ENCODE results near the gene ARHGAP28.
A peak's percentile ranks its signal among the peaks of the same experiment; 100 is the strongest.

The ARHGAP28 gene

GRCh38 chr18:6729247-6730091 lies at the start of gene ARHGAP28:
ARHGAP28 (plus strand) TSS chr18:6729716; CDS start chr18:6729822, 106 bp downstream.
- DNase-seq, result peak; percentile 84 to 94

- no peak for DNase-seq
Observed at GRCh38 chr18:6681331-6681875, 48.1 kb upstream of the ARHGAP28 start.

GRCh38 chr18:6682437-6683111 lies 46.9 kb upstream of the ARHGAP28 start:
- DNase-seq, result no peak

GRCh38 chr18:6683112-6683876 lies 46.2 kb upstream of the ARHGAP28 start:
- DNase-seq, result peak; percentile 32 to 35

- DNase-seq, result no peak
Observed at GRCh38 chr18:6687676-6688075, 41.8 kb upstream of the ARHGAP28 start.

- DNase-seq, result no peak
Observed at GRCh38 chr18:6708890-6709289, 20.6 kb upstream of the ARHGAP28 start.

- no peak for DNase-seq
Observed at GRCh38 chr18:6711467-6711866, 18.0 kb upstream of the ARHGAP28 start.

- no peak for DNase-seq
Observed at GRCh38 chr18:6712401-6712800, 17.1 kb upstream of the ARHGAP28 start.

GRCh38 chr18:6714010-6714409 lies 15.5 kb upstream of the ARHGAP28 start:
- no peak for DNase-seq

- no peak for DNase-seq
Observed at GRCh38 chr18:6718267-6718666, 11.2 kb upstream of the ARHGAP28 start.

GRCh38 chr18:6719098-6719846 lies 10.2 kb upstream of the ARHGAP28 start:
- DNase-seq, result no peak

GRCh38 chr18:6719910-6720683 lies 9.4 kb upstream of the ARHGAP28 start:
- no peak for DNase-seq

- no peak for DNase-seq
Observed at GRCh38 chr18:6721755-6722154, 7.8 kb upstream of the ARHGAP28 start.

GRCh38 chr18:6722690-6723089 lies 6.8 kb upstream of the ARHGAP28 start:
- DNase-seq, result no peak

GRCh38 chr18:6724331-6724730 lies 5.2 kb upstream of the ARHGAP28 start:
- DNase-seq, result no peak

- DNase-seq, result no peak
Observed at GRCh38 chr18:6728331-6728730, 1.2 kb upstream of the ARHGAP28 start.

- DNase-seq, result no peak
Observed at GRCh38 chr18:6728809-6729246, 688 bp upstream of the ARHGAP28 start.

GRCh38 chr18:6730416-6731221 lies 1.1 kb downstream of the ARHGAP28 start:
- DNase-seq, result no peak

GRCh38 chr18:6731222-6731596 lies 1.7 kb downstream of the ARHGAP28 start:
- DNase-seq, result peak; percentile 18 to 66

GRCh38 chr18:6732952-6733351 lies 3.4 kb downstream of the ARHGAP28 start:
- DNase-seq, result no peak

- DNase-seq, result no peak
Observed at GRCh38 chr18:6733758-6734157, 4.2 kb downstream of the ARHGAP28 start.

All from NCI-H2081 (cell line).